Fibroblast of lung (primary cell): ENCODE measurements around the gene FUOM. TPM values are rescaled to one million over a fixed set of nuclear protein-coding genes. Genes with fewer than 3 reads are reported as not detected.

Experiments used
- DNase-seq, 2 donors: peaks; one replicate each; pipeline versions ENCODE4 v3.0.0 to v3.0.0-alpha.2; 2010; ENCODE audit warnings: low read depth in 2 of 2
- H2AFZ ChIP-seq: 2 replicates; pipeline ENCODE4 v1.5.1; 2012; ENCODE audit warnings: low read length, control low read depth, inconsistent platforms
- H3K27ac ChIP-seq: 2 replicates; pipeline ENCODE4 v1.5.1; 2011; ENCODE audit warnings: low read length, control low read depth; ENCODE audit not compliant: insufficient read depth
- H3K27me3 ChIP-seq: 2 replicates; pipeline ENCODE4 v1.5.1; 2011; ENCODE audit warnings: mild to moderate bottlenecking, low read length; ENCODE audit not compliant: control insufficient read depth, insufficient read depth
- H3K36me3 ChIP-seq: 2 replicates; pipeline ENCODE4 v1.5.1; 2011; ENCODE audit warnings: low read length; ENCODE audit not compliant: control insufficient read depth, insufficient read depth
- H3K4me1 ChIP-seq: 2 replicates; pipeline ENCODE4 v1.5.1; 2011; ENCODE audit warnings: low read length; ENCODE audit not compliant: control insufficient read depth, insufficient read depth; ENCODE audit errors: extremely low read depth
- H3K4me2 ChIP-seq: 2 replicates; pipeline ENCODE4 v1.5.1; 2011; ENCODE audit warnings: low read length, control low read depth; ENCODE audit not compliant: insufficient read depth; ENCODE audit errors: extremely low read depth
- H3K4me3 ChIP-seq, 4 experiments: fragments of 200-600 bp in 1 of 4; sonication (generic) in 1 of 4; replicated peaks in 1 of 4; 2 replicates each; pipeline ENCODE4 v1.5.1; 2011 to 2016; ENCODE audit warnings: low read length in 4 of 4, low read depth in 3 of 4, mild to moderate bottlenecking in 3 of 4, control low read depth in 2 of 4, inconsistent platforms in 1 of 4, mixed read lengths in 1 of 4; ENCODE audit not compliant: insufficient read depth in 1 of 4; ENCODE audit errors: control extremely low read depth in 1 of 4
- H3K79me2 ChIP-seq: 2 replicates; pipeline ENCODE4 v1.5.1; 2012; ENCODE audit warnings: mild to moderate bottlenecking, low read length, inconsistent platforms; ENCODE audit not compliant: control insufficient read depth, insufficient read depth
- H3K9ac ChIP-seq: 2 replicates; pipeline ENCODE4 v1.5.1; 2011; ENCODE audit warnings: mild to moderate bottlenecking, low read length, control low read depth; ENCODE audit not compliant: insufficient read depth
- H3K9me3 ChIP-seq: 2 replicates; pipeline ENCODE4 v1.5.1; 2012; ENCODE audit warnings: low read depth, low read length; ENCODE audit not compliant: control insufficient read depth, insufficient read depth
- H4K20me1 ChIP-seq: 2 replicates; pipeline ENCODE4 v1.5.1; 2011; ENCODE audit warnings: low read length; ENCODE audit not compliant: control insufficient read depth, insufficient read depth; ENCODE audit errors: extremely low read depth
- EZH2 ChIP-seq: IDR thresholded peaks from 2 replicates; pipeline ENCODE4 v1.5.1; 2012; ENCODE audit warnings: low read length, control low read depth, mild to moderate bottlenecking; ENCODE audit errors: missing control alignments
- polyA plus RNA-seq, 2 donors: library from polyadenylated mRNA; depleted of rRNA in 1 of 2; stranded (reverse) in 1 of 2; unstranded in 1 of 2; fragments of >200 nt; gene quantifications; 2 replicates each; pipeline ENCODE4 v1.2.1, GENCODE V29; 2011 to 2012; ENCODE audit warnings: missing spikeins in 1 of 2
- total RNA-seq: library from RNA; depleted of rRNA; stranded (reverse); fragments of >200 nt; gene quantifications from 2 replicates; pipeline ENCODE4 v1.2.1, GENCODE V29; 2014
- TF ChIP-seq, protein P1 (sequence below), 2 donors: IDR thresholded peaks in 1 of 2; conservative IDR thresholded peaks in 1 of 2; 1 replicate in 1 of 2; 2 replicates in 1 of 2; pipeline ENCODE4 v1.5.1; 2011 to 2012; ENCODE audit warnings: low read length in 2 of 2, control low read depth in 1 of 2, inconsistent platforms in 1 of 2, low read depth in 1 of 2, mild to moderate bottlenecking in 1 of 2

The FUOM gene
- total and polyA plus RNA-seq, 2 donors (not counting 1 experiment from before 2014, with no cell fraction given): 14.2 to 15.0 TPM

DNA sequence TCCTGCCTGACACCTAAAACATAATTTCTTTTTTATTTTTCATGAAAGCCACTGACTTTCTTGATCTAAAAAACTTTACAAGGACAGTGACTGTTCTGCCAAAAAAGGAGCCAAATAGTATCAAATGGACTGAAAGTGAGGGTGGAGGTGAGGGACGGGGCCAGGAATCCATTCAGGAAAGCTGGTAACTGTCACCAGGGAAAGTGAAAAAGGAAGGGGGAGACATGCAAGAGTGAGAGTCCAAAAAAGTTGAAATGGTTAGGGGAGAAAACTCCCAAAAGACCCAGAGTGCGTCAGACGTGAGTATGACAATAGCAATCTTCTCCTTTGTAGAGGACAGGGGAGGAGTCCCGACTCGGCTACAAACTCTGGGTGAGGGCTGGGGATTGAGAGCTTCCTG lies 13.6 kb downstream of the FUOM start:
- no peak overlapping the region for H3K27ac ChIP-seq
- H3K9ac ChIP-seq: no peak overlapping the region
- H3K4me1 ChIP-seq: no peaks in the 10 kb centered on the region
- TF ChIP-seq, protein P1, sequence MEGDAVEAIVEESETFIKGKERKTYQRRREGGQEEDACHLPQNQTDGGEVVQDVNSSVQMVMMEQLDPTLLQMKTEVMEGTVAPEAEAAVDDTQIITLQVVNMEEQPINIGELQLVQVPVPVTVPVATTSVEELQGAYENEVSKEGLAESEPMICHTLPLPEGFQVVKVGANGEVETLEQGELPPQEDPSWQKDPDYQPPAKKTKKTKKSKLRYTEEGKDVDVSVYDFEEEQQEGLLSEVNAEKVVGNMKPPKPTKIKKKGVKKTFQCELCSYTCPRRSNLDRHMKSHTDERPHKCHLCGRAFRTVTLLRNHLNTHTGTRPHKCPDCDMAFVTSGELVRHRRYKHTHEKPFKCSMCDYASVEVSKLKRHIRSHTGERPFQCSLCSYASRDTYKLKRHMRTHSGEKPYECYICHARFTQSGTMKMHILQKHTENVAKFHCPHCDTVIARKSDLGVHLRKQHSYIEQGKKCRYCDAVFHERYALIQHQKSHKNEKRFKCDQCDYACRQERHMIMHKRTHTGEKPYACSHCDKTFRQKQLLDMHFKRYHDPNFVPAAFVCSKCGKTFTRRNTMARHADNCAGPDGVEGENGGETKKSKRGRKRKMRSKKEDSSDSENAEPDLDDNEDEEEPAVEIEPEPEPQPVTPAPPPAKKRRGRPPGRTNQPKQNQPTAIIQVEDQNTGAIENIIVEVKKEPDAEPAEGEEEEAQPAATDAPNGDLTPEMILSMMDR (conservative IDR thresholded peaks at IDR 0.05 in 1 of 2, IDR thresholded peaks at IDR 0.05 in 1 of 2; ENCODE audit: low read depth in 1 of 2, low read length in 2 of 2): no peak
- TF ChIP-seq EZH2: no peak
- H3K9me3 ChIP-seq: no peaks in the 10 kb centered on the region
- no peaks in the 10 kb centered on the region for H4K20me1 ChIP-seq
- H3K4me2 ChIP-seq: no peak overlapping the region
- DNase-seq: no peak
- no peak overlapping the region for H3K4me3 ChIP-seq
- no peak overlapping the region for H2AFZ ChIP-seq
- no peaks in the 10 kb centered on the region for H3K79me2 ChIP-seq
- no peaks in the 10 kb centered on the region for H3K36me3 ChIP-seq
- H3K27me3 ChIP-seq: no peaks in the 10 kb centered on the region

DNA sequence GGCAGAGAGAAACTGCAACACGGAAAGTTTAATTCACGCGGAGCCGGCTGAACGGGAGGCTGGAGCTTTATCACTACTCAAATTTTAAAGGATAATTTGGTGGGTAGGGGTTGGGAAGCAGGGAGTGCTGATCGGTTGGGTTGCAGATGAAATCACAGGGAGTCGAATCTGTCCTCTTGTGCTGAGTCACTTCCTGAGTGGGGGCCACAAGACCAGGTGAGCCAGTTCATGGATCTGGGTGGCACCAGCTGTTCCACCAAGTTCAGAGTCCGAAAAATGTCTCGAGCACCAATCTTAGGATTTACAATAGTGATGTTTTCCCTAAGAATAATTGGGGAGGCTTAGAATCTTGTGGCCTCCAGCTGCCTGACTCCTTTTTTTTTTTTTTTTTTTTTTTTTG lies 14.3 kb downstream of the FUOM start:
- Histone ChIP-seq H3K79me2 (no peaks in the 10 kb centered on the region), H3K27me3 (no peaks in the 10 kb centered on the region), H4K20me1 (no peaks in the 10 kb centered on the region), H3K4me1 (no peaks in the 10 kb centered on the region), H3K9ac (no peak overlapping the region), H3K36me3 (no peaks in the 10 kb centered on the region), H3K4me3 (no peak overlapping the region), H3K4me2 (no peak overlapping the region), H2AFZ (no peak overlapping the region), H3K9me3 (no peaks in the 10 kb centered on the region), H3K27ac (no peak overlapping the region)
- no peak for DNase-seq
- TF ChIP-seq EZH2: no peak
- TF ChIP-seq, protein P1 (conservative IDR thresholded peaks at IDR 0.05 in 1 of 2, IDR thresholded peaks at IDR 0.05 in 1 of 2; ENCODE audit: low read depth in 1 of 2, low read length in 2 of 2): no peak

DNA sequence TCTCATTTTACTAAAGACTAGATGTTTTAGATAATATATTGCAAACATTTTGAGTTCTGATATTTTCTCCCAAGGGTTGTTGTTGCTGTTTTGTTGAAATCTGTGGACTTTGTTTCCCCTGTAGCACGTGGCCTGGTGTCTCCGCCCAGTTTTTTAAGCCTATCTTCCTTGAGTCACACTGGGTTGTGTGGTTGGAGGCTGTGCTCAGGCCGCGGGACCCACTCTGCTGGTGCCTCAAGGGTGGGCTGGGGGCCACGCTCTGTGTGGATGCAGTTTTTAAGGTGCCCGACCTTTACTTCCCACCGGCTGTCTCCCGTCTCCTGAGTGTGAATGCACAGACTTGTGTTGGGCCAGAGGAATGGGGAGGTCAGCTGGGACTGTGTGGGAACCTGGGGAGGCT lies 14.9 kb downstream of the FUOM start:
- no peak for DNase-seq
- Histone ChIP-seq H3K4me2 (no peak overlapping the region), H3K36me3 (no peaks in the 10 kb centered on the region), H3K9ac (no peak overlapping the region), H3K27me3 (no peaks in the 10 kb centered on the region), H3K9me3 (no peaks in the 10 kb centered on the region), H3K27ac (no peak overlapping the region), H3K4me3 (no peak overlapping the region), H3K4me1 (no peaks in the 10 kb centered on the region), H3K79me2 (no peaks in the 10 kb centered on the region), H2AFZ (no peak overlapping the region), H4K20me1 (no peaks in the 10 kb centered on the region)
- TF ChIP-seq, protein P1 (conservative IDR thresholded peaks at IDR 0.05 in 1 of 2, IDR thresholded peaks at IDR 0.05 in 1 of 2; ENCODE audit: low read depth in 1 of 2, low read length in 2 of 2): no peak
- no peak for TF ChIP-seq EZH2
